Measurements from ENCODE around the gene ZNF423.

DNA sequence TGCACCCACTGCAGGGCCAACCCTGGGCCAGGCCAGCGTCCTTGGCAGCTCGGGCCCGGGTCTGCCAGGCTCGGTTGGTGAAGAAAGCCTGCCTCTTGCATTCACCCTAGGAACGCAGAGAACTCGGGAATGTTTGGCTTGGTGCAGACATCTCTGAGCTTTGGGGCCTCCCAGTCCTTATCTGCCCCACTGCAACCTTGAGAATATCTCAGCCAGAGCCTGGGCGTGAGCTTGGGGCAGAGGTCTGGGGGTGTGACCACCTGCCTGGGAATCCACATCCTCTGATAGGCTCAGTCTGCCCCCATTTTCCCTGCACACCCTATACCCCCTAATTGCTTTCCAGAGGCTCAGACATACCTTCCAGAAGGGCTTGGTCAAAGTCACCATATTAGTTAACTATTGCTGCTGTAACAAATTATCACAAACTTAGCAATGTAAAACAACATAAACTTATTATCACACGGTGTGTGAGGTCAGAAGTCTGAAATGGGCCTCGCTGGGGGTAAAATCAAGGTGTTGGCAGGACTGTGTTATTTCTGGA lies 30.7 kb upstream of the ZNF423 start:
- no peak for TF ChIP-seq YY1 (IDR thresholded peaks at IDR 0.05; ENCODE audit: insufficient read depth, insufficient read length)
- TF ChIP-seq ZNF274 (IDR thresholded peaks at IDR 0.05; ENCODE audit: low read depth, low read length): no peak
- no peak for TF ChIP-seq SUZ12 (IDR thresholded peaks at IDR 0.05; ENCODE audit: extremely low read depth, insufficient read depth, insufficient read length)
